Fibroblast of lung (primary cell): Measurements from ENCODE around the gene FAM78B. TPM values are rescaled to one million over a fixed set of nuclear protein-coding genes. Genes with fewer than 3 reads are reported as not detected.

ENCODE experiments used
- DNase-seq, 2 donors: peaks; one replicate each; pipeline versions ENCODE4 v3.0.0 to v3.0.0-alpha.2; 2010; ENCODE audit warnings: low read depth in 2 of 2
- H2AFZ ChIP-seq: 2 replicates; pipeline ENCODE4 v1.5.1; 2012; ENCODE audit warnings: low read length, control low read depth, inconsistent platforms
- H3K27ac ChIP-seq: 2 replicates; pipeline ENCODE4 v1.5.1; 2011; ENCODE audit warnings: low read length, control low read depth; ENCODE audit not compliant: insufficient read depth
- H3K27me3 ChIP-seq: 2 replicates; pipeline ENCODE4 v1.5.1; 2011; ENCODE audit warnings: mild to moderate bottlenecking, low read length; ENCODE audit not compliant: control insufficient read depth, insufficient read depth
- H3K36me3 ChIP-seq: 2 replicates; pipeline ENCODE4 v1.5.1; 2011; ENCODE audit warnings: low read length; ENCODE audit not compliant: control insufficient read depth, insufficient read depth
- H3K4me1 ChIP-seq: 2 replicates; pipeline ENCODE4 v1.5.1; 2011; ENCODE audit warnings: low read length; ENCODE audit not compliant: control insufficient read depth, insufficient read depth; ENCODE audit errors: extremely low read depth
- H3K4me2 ChIP-seq: 2 replicates; pipeline ENCODE4 v1.5.1; 2011; ENCODE audit warnings: low read length, control low read depth; ENCODE audit not compliant: insufficient read depth; ENCODE audit errors: extremely low read depth
- H3K4me3 ChIP-seq, 4 experiments: fragments of 200-600 bp in 1 of 4; sonication (generic) in 1 of 4; replicated peaks in 1 of 4; 2 replicates each; pipeline ENCODE4 v1.5.1; 2011 to 2016; ENCODE audit warnings: low read length in 4 of 4, low read depth in 3 of 4, mild to moderate bottlenecking in 3 of 4, control low read depth in 2 of 4, inconsistent platforms in 1 of 4, mixed read lengths in 1 of 4; ENCODE audit not compliant: insufficient read depth in 1 of 4; ENCODE audit errors: control extremely low read depth in 1 of 4
- H3K79me2 ChIP-seq: 2 replicates; pipeline ENCODE4 v1.5.1; 2012; ENCODE audit warnings: mild to moderate bottlenecking, low read length, inconsistent platforms; ENCODE audit not compliant: control insufficient read depth, insufficient read depth
- H3K9ac ChIP-seq: 2 replicates; pipeline ENCODE4 v1.5.1; 2011; ENCODE audit warnings: mild to moderate bottlenecking, low read length, control low read depth; ENCODE audit not compliant: insufficient read depth
- H3K9me3 ChIP-seq: 2 replicates; pipeline ENCODE4 v1.5.1; 2012; ENCODE audit warnings: low read depth, low read length; ENCODE audit not compliant: control insufficient read depth, insufficient read depth
- H4K20me1 ChIP-seq: 2 replicates; pipeline ENCODE4 v1.5.1; 2011; ENCODE audit warnings: low read length; ENCODE audit not compliant: control insufficient read depth, insufficient read depth; ENCODE audit errors: extremely low read depth
- EZH2 ChIP-seq: IDR thresholded peaks from 2 replicates; pipeline ENCODE4 v1.5.1; 2012; ENCODE audit warnings: low read length, control low read depth, mild to moderate bottlenecking; ENCODE audit errors: missing control alignments
- polyA plus RNA-seq, 2 donors: library from polyadenylated mRNA; depleted of rRNA in 1 of 2; stranded (reverse) in 1 of 2; unstranded in 1 of 2; fragments of >200 nt; gene quantifications; 2 replicates each; pipeline ENCODE4 v1.2.1, GENCODE V29; 2011 to 2012; ENCODE audit warnings: missing spikeins in 1 of 2
- total RNA-seq: library from RNA; depleted of rRNA; stranded (reverse); fragments of >200 nt; gene quantifications from 2 replicates; pipeline ENCODE4 v1.2.1, GENCODE V29; 2014
- TF ChIP-seq, protein P1 (sequence below), 2 donors: IDR thresholded peaks in 1 of 2; conservative IDR thresholded peaks in 1 of 2; 1 replicate in 1 of 2; 2 replicates in 1 of 2; pipeline ENCODE4 v1.5.1; 2011 to 2012; ENCODE audit warnings: low read length in 2 of 2, control low read depth in 1 of 2, inconsistent platforms in 1 of 2, low read depth in 1 of 2, mild to moderate bottlenecking in 1 of 2

The FAM78B gene
- total and polyA plus RNA-seq, 2 donors (not counting 1 experiment from before 2014, with no cell fraction given) = 0.15 to 0.33 TPM

DNA sequence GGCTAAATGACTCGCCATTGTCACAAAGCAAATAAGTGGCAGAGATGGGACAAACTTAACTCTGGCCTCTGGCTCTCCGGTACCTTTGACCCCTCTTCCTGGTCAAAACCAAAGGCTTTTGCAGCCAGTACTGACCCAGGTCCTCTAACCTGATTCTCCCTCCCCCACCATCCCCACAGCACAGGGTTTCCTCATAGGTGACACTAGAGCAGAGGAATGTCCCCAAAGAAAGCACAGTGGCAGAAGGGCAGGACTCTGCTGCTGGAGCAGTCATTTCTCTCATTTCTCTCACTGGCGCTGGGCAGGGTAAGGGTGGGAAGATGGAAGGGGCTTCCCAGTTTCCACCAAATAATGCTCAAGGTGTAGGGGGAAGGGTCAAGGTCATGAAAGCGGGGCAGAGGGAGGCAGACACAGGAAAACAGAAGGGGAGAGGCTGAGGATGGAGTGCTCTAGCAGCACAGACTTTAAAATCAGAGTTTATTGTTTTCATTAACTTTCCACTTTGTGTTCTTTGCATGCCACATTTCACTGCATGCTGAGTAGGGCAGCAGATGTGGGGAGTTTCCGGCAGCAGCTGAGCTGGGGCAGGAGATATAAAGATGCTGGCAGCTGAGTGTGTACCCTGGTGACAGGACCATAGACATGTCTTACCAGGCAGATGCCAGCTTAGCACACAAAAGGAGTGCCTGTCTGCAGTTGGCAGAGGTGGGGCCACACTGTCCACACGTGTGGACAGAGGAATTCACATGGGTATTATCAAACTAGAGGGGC lies 80.5 kb downstream of the FAM78B start:
- DNase-seq = no peak

DNA sequence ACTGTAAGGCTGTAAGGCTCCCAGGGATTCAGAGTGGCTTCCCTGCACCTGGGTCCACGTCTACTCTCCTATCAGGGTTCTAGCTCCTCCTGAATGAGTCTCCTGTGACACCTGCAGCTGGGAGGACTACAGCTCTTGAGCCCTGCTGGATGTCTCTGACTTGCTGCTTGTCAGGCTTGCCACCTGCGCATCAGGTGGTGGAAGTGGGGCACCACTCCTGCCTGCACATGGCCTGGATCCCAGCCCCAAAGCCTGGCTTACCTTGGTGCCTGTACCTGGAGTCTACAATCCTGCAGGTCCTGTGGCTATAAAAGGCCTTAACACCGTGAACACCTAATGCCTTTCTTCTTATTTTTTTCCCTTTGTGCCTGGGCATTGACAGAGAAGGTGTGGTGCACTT lies 82.2 kb downstream of the FAM78B start:
- Histone ChIP-seq H3K9ac (no peak overlapping the region), H3K4me1 (no peaks in the 10 kb centered on the region), H3K4me2 (no peak overlapping the region), H2AFZ (no peak overlapping the region), H3K4me3 (no peak overlapping the region), H3K36me3 (no peaks in the 10 kb centered on the region), H3K9me3 (no peaks in the 10 kb centered on the region), H3K27ac (no peak overlapping the region), H3K79me2 (no peaks in the 10 kb centered on the region), H4K20me1 (no peaks in the 10 kb centered on the region), H3K27me3 (no peaks in the 10 kb centered on the region)
- no peak for TF ChIP-seq EZH2
- TF ChIP-seq, protein P1, sequence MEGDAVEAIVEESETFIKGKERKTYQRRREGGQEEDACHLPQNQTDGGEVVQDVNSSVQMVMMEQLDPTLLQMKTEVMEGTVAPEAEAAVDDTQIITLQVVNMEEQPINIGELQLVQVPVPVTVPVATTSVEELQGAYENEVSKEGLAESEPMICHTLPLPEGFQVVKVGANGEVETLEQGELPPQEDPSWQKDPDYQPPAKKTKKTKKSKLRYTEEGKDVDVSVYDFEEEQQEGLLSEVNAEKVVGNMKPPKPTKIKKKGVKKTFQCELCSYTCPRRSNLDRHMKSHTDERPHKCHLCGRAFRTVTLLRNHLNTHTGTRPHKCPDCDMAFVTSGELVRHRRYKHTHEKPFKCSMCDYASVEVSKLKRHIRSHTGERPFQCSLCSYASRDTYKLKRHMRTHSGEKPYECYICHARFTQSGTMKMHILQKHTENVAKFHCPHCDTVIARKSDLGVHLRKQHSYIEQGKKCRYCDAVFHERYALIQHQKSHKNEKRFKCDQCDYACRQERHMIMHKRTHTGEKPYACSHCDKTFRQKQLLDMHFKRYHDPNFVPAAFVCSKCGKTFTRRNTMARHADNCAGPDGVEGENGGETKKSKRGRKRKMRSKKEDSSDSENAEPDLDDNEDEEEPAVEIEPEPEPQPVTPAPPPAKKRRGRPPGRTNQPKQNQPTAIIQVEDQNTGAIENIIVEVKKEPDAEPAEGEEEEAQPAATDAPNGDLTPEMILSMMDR (conservative IDR thresholded peaks at IDR 0.05 in 1 of 2, IDR thresholded peaks at IDR 0.05 in 1 of 2; ENCODE audit: low read depth in 1 of 2, low read length in 2 of 2) = no peak
- DNase-seq = no peak

More for the DNA sequence above, 80.5 kb downstream of the FAM78B start:
- no peaks in the 10 kb centered on the region for H3K79me2 ChIP-seq
- H3K27me3 ChIP-seq = no peaks in the 10 kb centered on the region
- H3K4me1 ChIP-seq = no peaks in the 10 kb centered on the region
- no peak overlapping the region for H3K9ac ChIP-seq
- no peak overlapping the region for H3K4me2 ChIP-seq
- no peak overlapping the region for H2AFZ ChIP-seq
- no peak for TF ChIP-seq EZH2
- TF ChIP-seq, protein P1 (conservative IDR thresholded peaks at IDR 0.05 in 1 of 2, IDR thresholded peaks at IDR 0.05 in 1 of 2; ENCODE audit: low read depth in 1 of 2, low read length in 2 of 2) = no peak
- no peak overlapping the region for H3K4me3 ChIP-seq
- H3K9me3 ChIP-seq = no peaks in the 10 kb centered on the region
- no peaks in the 10 kb centered on the region for H4K20me1 ChIP-seq
- H3K27ac ChIP-seq = no peak overlapping the region
- H3K36me3 ChIP-seq = no peaks in the 10 kb centered on the region

DNA sequence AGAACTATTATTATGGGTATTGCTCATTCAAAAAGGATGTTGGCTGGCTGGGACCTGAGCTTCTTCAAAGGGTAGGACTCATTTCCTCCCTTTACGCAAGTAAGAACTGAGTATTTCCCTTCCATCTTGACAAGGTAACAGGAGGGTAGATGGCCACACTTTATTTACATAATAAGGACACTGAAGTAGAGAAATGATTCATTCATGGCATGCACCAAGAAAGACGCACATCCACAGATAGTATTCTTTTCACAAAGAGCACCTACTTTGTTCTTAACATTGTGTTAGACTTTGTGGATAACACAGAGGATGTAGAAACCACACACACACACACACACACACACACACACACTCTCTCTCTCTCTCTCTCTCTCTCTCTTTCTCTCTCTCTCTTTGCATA lies 82.9 kb downstream of the FAM78B start:
- peak in 1 of 2 donors; percentile 27 for DNase-seq
- H3K79me2 ChIP-seq = no peaks in the 10 kb centered on the region
- no peaks in the 10 kb centered on the region for H4K20me1 ChIP-seq
- H3K27me3 ChIP-seq = no peaks in the 10 kb centered on the region
- no peaks in the 10 kb centered on the region for H3K4me1 ChIP-seq
- H2AFZ ChIP-seq = no peak overlapping the region
- H3K27ac ChIP-seq = no peak overlapping the region
- H3K4me2 ChIP-seq = no peak overlapping the region
- H3K9ac ChIP-seq = no peak overlapping the region
- H3K36me3 ChIP-seq = no peaks in the 10 kb centered on the region
- TF ChIP-seq, protein P1 (conservative IDR thresholded peaks at IDR 0.05 in 1 of 2, IDR thresholded peaks at IDR 0.05 in 1 of 2; ENCODE audit: low read depth in 1 of 2, low read length in 2 of 2) = no peak
- TF ChIP-seq EZH2 = no peak
- H3K9me3 ChIP-seq = no peaks in the 10 kb centered on the region
- no peak overlapping the region for H3K4me3 ChIP-seq
